Measurements from ENCODE around the gene GRM7.

GRM7 gene

DNA sequence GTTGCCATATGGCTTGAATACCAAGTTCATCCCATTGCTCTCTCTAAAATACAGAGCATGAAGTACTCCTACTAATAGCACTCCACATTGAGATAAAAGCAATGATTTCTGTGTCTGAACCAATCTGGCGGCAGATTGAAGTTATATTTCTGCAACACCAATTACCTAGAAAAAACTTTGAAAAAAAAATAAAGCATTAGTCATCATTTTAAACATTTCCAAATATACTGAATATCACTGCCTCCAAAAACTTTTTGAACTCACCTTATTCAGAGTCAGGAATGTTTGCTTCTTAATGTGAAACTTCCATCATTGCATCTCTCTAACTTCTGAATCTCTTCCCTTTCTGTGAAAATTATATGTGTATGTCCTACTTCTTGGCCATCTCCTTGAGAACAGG lies 540.5 kb downstream of the GRM7 start:
- Histone ChIP-seq H3K27ac (ENCODE audit: low read depth, low read length) (no peak overlapping the region), H3K9ac (ENCODE audit: low read length) (no peak overlapping the region), H3K4me3 (ENCODE audit: low read depth in 1 of 2, low read length in 2 of 2) (no peak overlapping the region), H3K27me3 (ENCODE audit: control insufficient read depth in 1 of 2, insufficient read depth in 2 of 2, low read length in 2 of 2) (no peaks in the 10 kb centered on the region), H3K36me3 (ENCODE audit: insufficient read depth, low read length) (no peaks in the 10 kb centered on the region), H3K9me3 (ENCODE audit: low read length) (no peaks in the 10 kb centered on the region), H3K4me1 (ENCODE audit: insufficient read depth, low read length) (no peaks in the 10 kb centered on the region)

DNA sequence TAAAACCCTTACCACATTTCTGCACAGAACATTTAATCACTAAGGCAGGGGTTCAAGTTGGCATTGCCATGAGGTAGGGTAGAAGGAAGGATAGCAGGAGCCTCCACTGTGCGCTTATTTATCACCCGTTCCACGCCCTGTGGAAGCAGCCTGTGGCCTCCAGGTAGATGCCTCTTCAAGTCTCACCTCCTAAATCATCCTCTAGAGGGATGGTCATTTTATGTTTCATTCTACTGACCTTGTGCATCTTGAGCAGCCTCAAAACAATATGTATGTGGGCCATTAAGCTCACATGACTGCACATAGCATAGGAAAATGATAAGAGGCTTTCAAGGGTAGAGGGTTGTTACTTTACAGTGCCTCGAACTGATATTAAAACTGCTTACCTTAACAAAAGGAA lies 546.2 kb downstream of the GRM7 start:
- Histone ChIP-seq H3K4me3 (ENCODE audit: low read depth in 1 of 2, low read length in 2 of 2) (no peak overlapping the region), H3K27me3 (ENCODE audit: control insufficient read depth in 1 of 2, insufficient read depth in 2 of 2, low read length in 2 of 2) (no peaks in the 10 kb centered on the region), H3K9ac (ENCODE audit: low read length) (no peak overlapping the region), H3K9me3 (ENCODE audit: low read length) (no peaks in the 10 kb centered on the region), H3K27ac (ENCODE audit: low read depth, low read length) (no peak overlapping the region), H3K4me1 (ENCODE audit: insufficient read depth, low read length) (no peaks in the 10 kb centered on the region), H3K36me3 (ENCODE audit: insufficient read depth, low read length) (no peaks in the 10 kb centered on the region)

DNA sequence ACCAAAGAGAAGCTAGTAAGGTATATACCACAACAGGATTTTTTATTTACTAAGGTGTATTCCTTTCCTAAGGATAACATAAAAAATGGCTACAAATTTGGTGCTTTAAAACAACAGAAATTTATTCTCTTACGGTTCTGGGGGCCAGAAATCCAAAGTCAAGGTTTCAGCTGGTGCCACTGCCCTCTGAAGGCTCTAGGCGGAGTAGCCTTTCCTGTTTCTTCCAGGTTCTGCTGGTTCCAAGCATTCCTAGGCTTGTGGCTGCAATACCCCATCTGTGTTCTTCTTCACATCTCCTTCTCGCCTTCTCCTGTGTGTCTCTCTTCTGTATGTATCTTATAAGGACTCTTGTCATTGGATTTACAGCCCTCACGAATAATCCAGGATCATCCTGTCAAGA lies 549.9 kb downstream of the GRM7 start:
- Histone ChIP-seq H3K27ac (ENCODE audit: low read depth, low read length) (no peak overlapping the region), H3K4me3 (ENCODE audit: low read depth in 1 of 2, low read length in 2 of 2) (no peak overlapping the region), H3K4me1 (ENCODE audit: insufficient read depth, low read length) (no peaks in the 10 kb centered on the region), H3K36me3 (ENCODE audit: insufficient read depth, low read length) (no peaks in the 10 kb centered on the region), H3K9me3 (ENCODE audit: low read length) (no peaks in the 10 kb centered on the region), H3K27me3 (ENCODE audit: control insufficient read depth in 1 of 2, insufficient read depth in 2 of 2, low read length in 2 of 2) (no peaks in the 10 kb centered on the region), H3K9ac (ENCODE audit: low read length) (no peak overlapping the region)

DNA sequence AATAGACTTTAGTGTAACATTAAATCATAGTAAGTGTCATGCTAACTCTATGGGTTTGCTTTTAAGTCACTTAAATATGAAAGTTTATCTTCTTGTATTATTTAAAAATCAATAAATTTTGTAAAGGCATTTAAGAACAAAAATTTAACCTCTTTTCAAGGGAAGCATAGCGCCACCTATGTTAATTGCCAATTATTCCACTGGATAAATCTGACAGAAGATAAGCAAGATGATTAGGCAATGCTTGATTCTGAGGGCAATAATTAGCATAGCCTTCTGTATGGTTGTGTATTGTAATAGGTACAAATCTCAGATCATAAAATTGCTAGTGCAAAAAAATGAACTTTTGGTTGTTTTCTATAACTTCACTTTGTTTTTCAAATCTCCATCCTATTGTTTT lies 560.1 kb downstream of the GRM7 start:
- H3K27me3 ChIP-seq (ENCODE audit: control insufficient read depth in 1 of 2, insufficient read depth in 2 of 2, low read length in 2 of 2): no peaks in the 10 kb centered on the region
- no peaks in the 10 kb centered on the region for H3K36me3 ChIP-seq (ENCODE audit: insufficient read depth, low read length)
- no peaks in the 10 kb centered on the region for H3K9me3 ChIP-seq (ENCODE audit: low read length)
- no peak overlapping the region for H3K27ac ChIP-seq (ENCODE audit: low read depth, low read length)
- no peaks in the 10 kb centered on the region for H3K4me1 ChIP-seq (ENCODE audit: insufficient read depth, low read length)
- H3K4me3 ChIP-seq (ENCODE audit: low read depth in 1 of 2, low read length in 2 of 2): no peak overlapping the region
- H3K9ac ChIP-seq (ENCODE audit: low read length): no peak overlapping the region

DNA sequence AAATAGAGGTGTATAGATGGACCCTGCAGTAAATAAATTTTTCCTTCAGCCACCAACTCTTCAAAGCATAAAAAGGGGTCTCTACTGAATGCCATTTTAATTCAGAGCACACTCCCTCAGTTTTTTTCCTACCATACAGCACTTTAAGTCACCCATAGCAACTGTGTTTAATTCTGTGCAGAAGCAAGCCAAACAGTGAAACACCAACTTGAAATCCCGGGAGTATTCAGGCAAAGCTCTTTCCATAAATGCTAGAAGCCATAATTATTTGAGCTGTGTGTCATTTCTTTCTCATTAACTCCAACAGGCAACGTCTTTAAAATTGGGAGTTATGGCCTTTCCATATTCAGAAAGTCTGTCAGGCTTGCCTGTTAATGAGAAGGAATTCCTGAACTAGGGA lies 562.1 kb downstream of the GRM7 start:
- H3K9me3 ChIP-seq (ENCODE audit: low read length): no peaks in the 10 kb centered on the region
- H3K4me1 ChIP-seq (ENCODE audit: insufficient read depth, low read length): no peaks in the 10 kb centered on the region
- H3K36me3 ChIP-seq (ENCODE audit: insufficient read depth, low read length): no peaks in the 10 kb centered on the region
- H3K27me3 ChIP-seq (ENCODE audit: control insufficient read depth in 1 of 2, insufficient read depth in 2 of 2, low read length in 2 of 2): no peaks in the 10 kb centered on the region
- no peak overlapping the region for H3K27ac ChIP-seq (ENCODE audit: low read depth, low read length)
- H3K4me3 ChIP-seq (ENCODE audit: low read depth in 1 of 2, low read length in 2 of 2): no peak overlapping the region
- H3K9ac ChIP-seq (ENCODE audit: low read length): no peak overlapping the region

DNA sequence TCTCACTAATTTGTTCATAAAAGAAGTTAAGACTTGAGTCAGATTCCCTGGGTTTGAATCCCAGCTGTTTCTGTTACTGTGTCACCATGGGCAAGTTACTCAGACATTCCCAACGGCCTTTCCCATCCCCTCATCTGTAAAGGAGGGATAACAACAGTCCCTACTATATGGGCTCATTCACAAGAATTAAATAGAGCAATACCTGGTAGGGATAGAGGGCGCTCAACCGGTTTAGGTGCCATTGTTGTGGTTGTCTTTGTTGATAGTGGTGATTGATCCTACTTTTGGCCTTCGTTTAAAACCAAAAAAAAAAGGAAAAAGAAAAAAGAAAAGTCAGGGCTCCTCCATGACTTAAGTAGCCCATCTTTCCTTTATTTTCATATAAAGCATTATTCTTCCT lies 563.1 kb downstream of the GRM7 start:
- H3K27ac ChIP-seq (ENCODE audit: low read depth, low read length): no peak overlapping the region
- H3K9ac ChIP-seq (ENCODE audit: low read length): no peak overlapping the region
- no peak overlapping the region for H3K4me3 ChIP-seq (ENCODE audit: low read depth in 1 of 2, low read length in 2 of 2)
- H3K27me3 ChIP-seq (ENCODE audit: control insufficient read depth in 1 of 2, insufficient read depth in 2 of 2, low read length in 2 of 2): no peaks in the 10 kb centered on the region
- H3K4me1 ChIP-seq (ENCODE audit: insufficient read depth, low read length): no peaks in the 10 kb centered on the region
- no peaks in the 10 kb centered on the region for H3K36me3 ChIP-seq (ENCODE audit: insufficient read depth, low read length)
- no peaks in the 10 kb centered on the region for H3K9me3 ChIP-seq (ENCODE audit: low read length)

DNA sequence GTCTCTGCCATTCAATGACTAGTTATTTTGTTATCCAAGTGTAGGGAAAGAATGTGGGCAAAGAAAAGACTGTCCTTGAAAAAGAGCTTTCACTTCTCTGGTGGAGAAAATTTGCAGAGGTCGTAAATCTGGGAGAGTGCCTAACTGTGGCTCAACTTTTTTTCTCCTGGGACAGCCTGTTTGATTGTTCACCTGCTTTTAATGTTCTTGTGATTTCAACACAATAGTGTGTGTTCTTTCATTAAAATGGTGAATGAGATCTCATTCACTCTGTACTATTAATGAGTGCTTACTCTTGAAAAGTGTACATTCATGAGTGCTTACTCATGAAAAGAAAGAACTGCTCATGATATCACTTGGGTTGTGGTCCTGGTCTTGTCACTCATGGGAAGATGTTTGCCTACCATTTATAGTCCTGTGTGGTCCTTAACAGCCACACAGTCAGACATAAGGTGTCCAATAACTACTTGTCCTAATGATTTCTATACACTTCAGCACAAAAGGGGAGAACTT lies 567.3 kb downstream of the GRM7 start:
- H3K36me3 ChIP-seq (ENCODE audit: insufficient read depth, low read length): no peaks in the 10 kb centered on the region
- H3K4me3 ChIP-seq (ENCODE audit: low read depth in 1 of 2, low read length in 2 of 2): no peak overlapping the region
- H3K4me1 ChIP-seq (ENCODE audit: insufficient read depth, low read length): no peaks in the 10 kb centered on the region
- no peaks in the 10 kb centered on the region for H3K9me3 ChIP-seq (ENCODE audit: low read length)
- no peak overlapping the region for H3K27ac ChIP-seq (ENCODE audit: low read depth, low read length)
- H3K27me3 ChIP-seq (ENCODE audit: control insufficient read depth in 1 of 2, insufficient read depth in 2 of 2, low read length in 2 of 2): no peaks in the 10 kb centered on the region
- no peak overlapping the region for H3K9ac ChIP-seq (ENCODE audit: low read length)

DNA sequence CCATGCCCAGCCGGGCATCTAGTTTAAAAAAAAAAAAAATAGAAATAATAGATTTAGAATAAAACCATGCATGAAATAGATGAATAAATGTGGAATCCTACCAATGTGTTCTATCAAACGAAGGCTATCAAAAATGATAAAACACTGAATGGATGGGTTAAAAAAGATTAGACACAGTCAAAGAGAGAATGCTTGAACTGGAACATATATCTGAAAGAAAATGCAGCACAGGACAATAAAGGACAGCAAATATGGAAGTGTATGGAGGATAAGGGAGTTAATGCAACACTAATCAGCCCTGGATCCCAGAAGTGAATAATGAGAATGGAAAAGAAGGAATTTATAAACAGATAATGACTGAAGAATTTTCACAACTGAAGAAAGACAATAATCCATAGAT lies 571.7 kb downstream of the GRM7 start:
- H3K4me3 ChIP-seq (ENCODE audit: low read depth in 1 of 2, low read length in 2 of 2): no peak overlapping the region
- H3K9me3 ChIP-seq (ENCODE audit: low read length): no peaks in the 10 kb centered on the region
- no peaks in the 10 kb centered on the region for H3K36me3 ChIP-seq (ENCODE audit: insufficient read depth, low read length)
- H3K9ac ChIP-seq (ENCODE audit: low read length): no peak overlapping the region
- no peaks in the 10 kb centered on the region for H3K4me1 ChIP-seq (ENCODE audit: insufficient read depth, low read length)
- H3K27ac ChIP-seq (ENCODE audit: low read depth, low read length): no peak overlapping the region
- no peaks in the 10 kb centered on the region for H3K27me3 ChIP-seq (ENCODE audit: control insufficient read depth in 1 of 2, insufficient read depth in 2 of 2, low read length in 2 of 2)

DNA sequence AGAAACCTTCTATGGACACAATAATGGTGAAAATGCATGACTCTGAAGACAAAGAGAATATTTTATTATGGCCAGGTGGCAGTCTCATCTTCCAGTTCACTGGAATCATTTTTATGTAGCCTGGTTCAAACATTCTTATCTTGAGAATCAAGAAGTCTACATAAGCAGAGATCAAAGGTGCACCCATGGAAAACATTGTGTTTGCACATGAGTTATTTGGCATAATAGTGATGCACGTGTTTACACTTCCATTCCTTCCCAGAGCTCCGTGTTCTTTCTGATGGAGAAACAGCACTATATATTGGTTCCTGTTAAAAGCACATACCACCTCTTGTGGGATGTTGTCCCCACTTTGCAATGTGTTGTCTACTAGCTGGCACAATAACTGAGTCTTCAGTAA lies 572.2 kb downstream of the GRM7 start:
- Histone ChIP-seq H3K4me3 (ENCODE audit: low read depth in 1 of 2, low read length in 2 of 2) (no peak overlapping the region), H3K9me3 (ENCODE audit: low read length) (no peaks in the 10 kb centered on the region), H3K4me1 (ENCODE audit: insufficient read depth, low read length) (no peaks in the 10 kb centered on the region), H3K36me3 (ENCODE audit: insufficient read depth, low read length) (no peaks in the 10 kb centered on the region), H3K27ac (ENCODE audit: low read depth, low read length) (no peak overlapping the region), H3K9ac (ENCODE audit: low read length) (no peak overlapping the region), H3K27me3 (ENCODE audit: control insufficient read depth in 1 of 2, insufficient read depth in 2 of 2, low read length in 2 of 2) (no peaks in the 10 kb centered on the region)

DNA sequence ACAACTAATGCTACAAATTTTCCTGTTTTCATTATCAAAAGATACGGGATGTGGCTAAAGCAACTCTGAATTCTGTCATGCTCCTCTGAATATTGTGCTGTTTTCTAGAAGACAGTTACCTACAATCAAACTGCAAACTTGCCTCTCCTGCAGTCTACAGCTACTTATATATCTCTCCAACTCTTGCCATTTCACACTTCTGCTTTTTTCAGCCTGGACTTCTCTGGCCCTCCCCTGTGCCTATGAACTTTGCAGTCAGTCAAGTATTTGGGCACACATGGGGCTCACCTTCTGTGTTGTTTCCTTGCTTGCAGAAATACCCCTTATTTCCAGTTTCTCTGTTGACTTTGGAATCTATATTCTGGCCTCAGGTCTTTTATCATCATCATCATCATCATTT lies 575.6 kb downstream of the GRM7 start:
- H3K27me3 ChIP-seq (ENCODE audit: control insufficient read depth in 1 of 2, insufficient read depth in 2 of 2, low read length in 2 of 2): no peaks in the 10 kb centered on the region
- H3K4me3 ChIP-seq (ENCODE audit: low read depth in 1 of 2, low read length in 2 of 2): no peak overlapping the region
- H3K9ac ChIP-seq (ENCODE audit: low read length): no peak overlapping the region
- H3K4me1 ChIP-seq (ENCODE audit: insufficient read depth, low read length): no peaks in the 10 kb centered on the region
- no peaks in the 10 kb centered on the region for H3K9me3 ChIP-seq (ENCODE audit: low read length)
- H3K36me3 ChIP-seq (ENCODE audit: insufficient read depth, low read length): no peaks in the 10 kb centered on the region
- H3K27ac ChIP-seq (ENCODE audit: low read depth, low read length): no peak overlapping the region

DNA sequence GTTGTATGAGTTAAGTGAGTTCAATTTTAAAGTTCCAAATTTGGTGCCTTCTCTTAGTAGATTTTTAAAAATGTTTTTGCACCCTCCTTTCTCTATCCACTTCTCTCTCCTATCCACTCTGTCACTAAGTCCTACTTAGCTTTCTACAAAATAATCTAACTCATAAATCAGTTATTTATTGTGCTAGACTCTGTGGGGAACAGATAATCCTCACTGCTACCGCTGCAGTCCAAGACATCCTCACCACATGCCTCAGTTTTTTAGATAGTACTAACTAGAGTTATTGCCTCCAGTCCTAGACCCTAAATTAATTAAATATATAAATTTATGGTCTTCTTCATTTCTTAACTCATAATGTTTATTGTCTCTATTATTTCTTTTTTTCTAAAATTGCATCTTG lies 576.3 kb downstream of the GRM7 start:
- Histone ChIP-seq H3K36me3 (ENCODE audit: insufficient read depth, low read length) (no peaks in the 10 kb centered on the region), H3K9me3 (ENCODE audit: low read length) (no peaks in the 10 kb centered on the region)

DNA sequence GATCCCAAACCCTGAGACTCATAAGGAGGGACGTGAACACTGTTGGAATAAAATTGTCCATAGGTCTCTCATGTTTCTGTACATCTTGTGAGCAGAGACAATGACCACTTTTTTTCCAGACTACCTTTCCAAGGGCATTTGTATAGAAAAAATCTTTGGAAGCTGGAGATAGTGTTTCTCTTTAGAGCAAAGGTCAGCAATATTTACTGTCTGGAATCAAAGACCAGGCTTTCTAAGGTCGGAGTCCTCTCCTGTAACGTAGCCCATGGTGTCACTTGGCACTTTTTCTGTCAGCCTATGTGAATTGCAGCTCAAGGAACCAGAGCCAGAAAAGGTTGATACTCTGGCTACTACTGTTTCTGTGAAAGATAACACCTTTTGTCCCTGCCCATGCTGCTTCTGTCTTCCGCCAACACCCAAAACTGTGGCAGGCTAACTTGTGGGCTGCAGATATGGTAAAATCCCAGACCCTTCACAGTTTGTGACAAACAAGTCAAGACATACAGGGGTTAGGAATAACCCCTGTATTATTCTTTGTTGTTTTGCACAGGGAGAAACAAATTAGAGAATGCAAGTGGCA lies 578.3 kb downstream of the GRM7 start:
- no peaks in the 10 kb centered on the region for H3K4me1 ChIP-seq (ENCODE audit: insufficient read depth, low read length)
- no peaks in the 10 kb centered on the region for H3K27me3 ChIP-seq (ENCODE audit: control insufficient read depth in 1 of 2, insufficient read depth in 2 of 2, low read length in 2 of 2)
- no peak overlapping the region for H3K27ac ChIP-seq (ENCODE audit: low read depth, low read length)
- H3K9ac ChIP-seq (ENCODE audit: low read length): no peak overlapping the region
- H3K9me3 ChIP-seq (ENCODE audit: low read length): no peaks in the 10 kb centered on the region
- H3K36me3 ChIP-seq (ENCODE audit: insufficient read depth, low read length): no peaks in the 10 kb centered on the region
- H3K4me3 ChIP-seq (ENCODE audit: low read depth in 1 of 2, low read length in 2 of 2): no peak overlapping the region

More for the DNA sequence above, 576.3 kb downstream of the GRM7 start:
- Histone ChIP-seq H3K27me3 (ENCODE audit: control insufficient read depth in 1 of 2, insufficient read depth in 2 of 2, low read length in 2 of 2) (no peaks in the 10 kb centered on the region), H3K4me1 (ENCODE audit: insufficient read depth, low read length) (no peaks in the 10 kb centered on the region), H3K4me3 (ENCODE audit: low read depth in 1 of 2, low read length in 2 of 2) (no peak overlapping the region), H3K9ac (ENCODE audit: low read length) (no peak overlapping the region), H3K27ac (ENCODE audit: low read depth, low read length) (no peak overlapping the region)
